Fibroblast of skin of back (primary cell): ENCODE data around the gene EXTL2.
A peak's percentile ranks its signal among the peaks of the same experiment; 100 is the strongest.
"Not testable (repeated sequence)": the region's sequence is repeated elsewhere in the genome, so short reads cannot be mapped to it uniquely, and the experiment has no call there.

ENCODE experiments used
- DNase-seq: peaks from one replicate; pipeline ENCODE4 v3.0.0-alpha.2; 2013

The EXTL2 gene

GRCh38 chr1:100855116-100855515 lies 39.5 kb downstream of the EXTL2 start:
- DNase-seq = peak; percentile 80

GRCh38 chr1:100852976-100853375 lies 41.7 kb downstream of the EXTL2 start:
- DNase-seq = no peak

GRCh38 chr1:100851726-100852125 lies 42.9 kb downstream of the EXTL2 start:
- DNase-seq = peak; percentile 15

GRCh38 chr1:100847361-100848082 lies 47.1 kb downstream of the EXTL2 start:
- peak; percentile 26 for DNase-seq

- not testable (repeated sequence) for DNase-seq
These were observed 51.5 kb downstream of the EXTL2 start for GRCh38 chr1:100843160-100843559.

DNA sequence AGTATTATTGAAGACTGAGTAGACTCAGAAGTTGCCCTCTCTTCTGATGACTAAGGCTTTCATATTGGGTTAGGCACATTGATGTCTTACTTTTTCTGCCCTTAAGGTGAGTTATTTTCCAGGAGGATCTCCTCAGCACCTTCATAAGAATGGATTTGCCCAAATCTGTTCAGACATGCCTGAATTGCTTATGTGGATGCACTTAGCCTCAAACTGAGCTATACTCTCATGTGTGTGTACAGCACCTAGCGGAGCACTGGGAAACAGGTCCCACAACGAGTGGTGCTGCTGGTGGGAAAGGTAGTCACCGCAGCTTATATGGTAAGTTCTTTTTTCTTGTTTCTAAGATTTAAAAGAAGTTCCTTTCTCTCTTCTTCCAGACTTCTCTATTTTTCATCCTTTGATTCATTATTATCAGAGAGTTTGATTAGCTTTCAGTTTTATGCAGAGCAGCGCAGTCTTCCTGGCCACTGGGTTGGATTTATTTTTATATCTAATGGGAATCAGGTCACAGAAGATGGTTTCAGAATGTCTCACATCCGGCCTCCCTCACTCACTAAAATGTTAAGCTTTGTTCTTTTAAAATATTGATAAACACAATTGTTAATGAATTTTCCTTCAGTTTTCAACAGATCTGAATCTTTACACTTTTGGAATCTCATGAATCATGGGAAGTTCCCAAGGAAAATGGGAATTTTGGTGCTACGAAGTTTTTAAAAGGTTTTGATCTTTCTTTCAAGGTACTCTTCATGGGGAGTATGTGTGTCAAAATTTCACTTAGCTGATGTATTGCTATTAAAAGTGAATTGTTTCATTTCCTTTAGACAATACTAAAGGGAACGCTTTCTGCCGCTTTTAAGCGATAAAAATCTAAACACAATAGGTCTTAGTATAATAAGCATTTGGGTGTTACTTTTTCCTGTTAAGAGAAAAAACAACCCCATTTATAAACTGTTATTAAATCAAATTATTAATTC lies 58.5 kb downstream of the EXTL2 start:
- DNase-seq = peak; percentile 7

DNA sequence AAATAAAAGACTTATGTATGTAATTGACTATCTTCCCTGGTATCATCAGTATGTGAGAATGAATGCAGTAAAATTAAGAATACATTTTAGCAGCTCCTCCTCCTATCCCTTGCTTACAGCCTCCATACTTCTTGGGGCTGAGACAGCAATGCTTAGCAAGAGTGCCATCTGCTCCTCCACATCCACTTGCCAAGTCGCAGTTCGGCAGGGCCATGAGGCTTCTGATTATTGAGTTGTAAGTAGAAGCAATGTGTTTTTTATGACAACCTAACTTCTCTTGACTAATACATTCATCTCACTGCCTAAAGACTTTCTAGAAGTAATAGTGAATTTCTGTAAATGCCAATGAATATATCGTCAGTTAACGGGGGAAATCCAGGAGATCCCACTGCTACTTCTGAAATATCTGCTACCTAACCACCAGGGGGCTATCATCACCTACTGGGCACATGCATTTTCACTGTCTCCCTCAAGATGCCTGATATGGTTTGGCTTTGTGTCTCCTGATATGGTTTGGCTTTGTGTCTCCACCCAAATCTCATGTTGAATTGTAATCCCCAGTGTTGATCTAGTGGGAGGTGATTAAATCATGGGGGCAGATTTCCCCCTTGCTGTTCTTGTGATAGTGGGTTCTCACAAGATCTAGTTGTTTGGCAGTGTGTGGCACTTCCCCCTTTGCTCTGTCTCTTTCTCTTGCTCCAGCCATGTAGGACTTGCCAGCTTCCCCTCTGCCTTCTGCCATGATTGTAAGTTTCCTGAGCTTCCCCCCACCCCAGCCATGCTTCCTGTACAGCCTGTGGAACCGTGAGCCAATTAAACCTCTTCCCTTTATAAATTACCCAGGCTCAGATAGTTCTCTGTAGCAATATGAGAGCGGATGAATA lies 59.6 kb downstream of the EXTL2 start:
- peak; percentile 22 for DNase-seq

DNA sequence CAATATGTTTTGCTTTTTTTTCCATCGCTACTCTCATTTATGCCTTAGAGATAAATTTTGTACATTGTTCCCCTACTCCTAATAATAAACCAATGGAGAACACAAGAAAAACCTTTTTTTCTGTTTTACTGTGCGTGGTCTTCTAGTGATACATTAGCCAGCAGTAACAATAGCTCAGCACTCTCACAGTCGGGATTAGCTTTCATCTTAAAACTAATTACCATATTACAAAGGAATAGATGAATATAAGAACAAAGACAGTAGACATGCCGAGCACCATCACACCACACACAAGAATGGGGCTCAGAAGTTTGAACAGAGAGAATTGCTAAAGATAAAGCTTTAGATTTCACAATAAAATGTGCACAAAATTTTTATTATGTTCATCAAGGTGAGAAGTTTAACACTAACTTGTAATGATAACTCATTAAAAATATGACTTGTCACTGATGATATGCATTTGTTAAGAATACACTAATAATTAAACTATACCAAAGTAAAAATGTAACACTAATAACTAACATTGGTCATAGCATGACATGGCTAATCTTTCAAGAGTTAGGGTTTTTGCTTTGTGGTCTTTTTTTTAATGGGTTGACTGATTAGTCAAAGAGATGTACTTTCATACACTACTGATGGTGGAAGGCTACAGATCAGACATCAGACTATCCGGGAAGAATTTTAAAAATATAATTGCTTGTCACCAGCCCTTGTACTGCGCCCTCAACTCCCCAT lies 61.8 kb downstream of the EXTL2 start:
- no peak for DNase-seq

DNA sequence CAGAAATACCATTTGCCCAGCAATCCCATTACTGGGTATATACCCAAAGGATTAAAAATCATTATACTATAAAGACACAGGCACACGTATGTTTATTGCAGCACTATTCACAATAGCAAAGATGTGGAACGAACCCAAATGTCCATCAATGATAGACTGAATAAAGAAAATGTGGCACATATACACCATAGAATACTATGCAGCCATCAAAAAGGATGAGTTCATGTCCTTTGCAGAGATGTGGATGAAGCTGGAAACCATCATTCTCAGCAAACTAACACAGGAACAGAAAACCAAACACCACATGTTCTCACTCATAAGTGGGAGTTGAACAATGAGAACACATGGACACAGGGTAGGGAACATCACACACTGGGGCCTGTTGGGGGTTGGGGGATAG lies 69.0 kb downstream of the EXTL2 start:
- DNase-seq = not testable (repeated sequence)
